Ecto neural progenitor cell (in vitro differentiated cells): Measurements from ENCODE around the gene RALBP1.
"Not testable (repeated sequence)": the region's sequence is repeated elsewhere in the genome, so short reads cannot be mapped to it uniquely, and the experiment has no call there.

Experiments
- DNase-seq: peaks from one replicate; pipeline ENCODE4 v3.0.0-alpha.2; 2018; ENCODE audit warnings: low spot score

Gene RALBP1

DNA sequence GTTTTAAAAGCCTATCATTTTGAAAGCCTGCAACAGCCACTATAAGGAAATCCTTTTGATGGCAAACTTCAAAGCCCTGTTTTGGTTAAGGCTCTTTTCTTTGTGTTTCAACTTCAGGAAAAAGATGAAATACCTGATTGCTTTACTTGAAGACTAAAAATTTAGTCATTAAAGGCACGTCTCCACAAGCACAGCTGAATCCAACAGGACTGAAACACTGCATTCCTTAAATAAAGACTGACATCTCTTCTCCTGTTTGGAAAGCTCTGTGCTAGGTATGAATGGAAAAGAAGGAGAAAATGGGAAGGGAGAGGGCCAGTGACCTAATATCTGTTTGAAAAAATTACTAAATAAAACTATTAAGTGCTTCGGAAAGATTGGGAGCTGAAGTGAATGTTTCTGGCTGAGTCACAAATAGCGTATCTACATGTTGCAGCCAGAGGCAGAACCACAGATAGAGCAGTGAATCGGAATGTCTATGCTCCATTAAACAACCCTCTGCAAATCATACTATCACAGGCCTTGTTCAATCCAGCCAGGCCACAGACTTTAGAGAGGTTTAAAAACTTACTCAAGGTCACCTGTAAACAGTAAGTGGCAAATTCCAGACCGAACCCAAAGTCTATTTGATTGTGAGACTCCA lies 21.1 kb upstream of the RALBP1 start:
- no peak for DNase-seq

DNA sequence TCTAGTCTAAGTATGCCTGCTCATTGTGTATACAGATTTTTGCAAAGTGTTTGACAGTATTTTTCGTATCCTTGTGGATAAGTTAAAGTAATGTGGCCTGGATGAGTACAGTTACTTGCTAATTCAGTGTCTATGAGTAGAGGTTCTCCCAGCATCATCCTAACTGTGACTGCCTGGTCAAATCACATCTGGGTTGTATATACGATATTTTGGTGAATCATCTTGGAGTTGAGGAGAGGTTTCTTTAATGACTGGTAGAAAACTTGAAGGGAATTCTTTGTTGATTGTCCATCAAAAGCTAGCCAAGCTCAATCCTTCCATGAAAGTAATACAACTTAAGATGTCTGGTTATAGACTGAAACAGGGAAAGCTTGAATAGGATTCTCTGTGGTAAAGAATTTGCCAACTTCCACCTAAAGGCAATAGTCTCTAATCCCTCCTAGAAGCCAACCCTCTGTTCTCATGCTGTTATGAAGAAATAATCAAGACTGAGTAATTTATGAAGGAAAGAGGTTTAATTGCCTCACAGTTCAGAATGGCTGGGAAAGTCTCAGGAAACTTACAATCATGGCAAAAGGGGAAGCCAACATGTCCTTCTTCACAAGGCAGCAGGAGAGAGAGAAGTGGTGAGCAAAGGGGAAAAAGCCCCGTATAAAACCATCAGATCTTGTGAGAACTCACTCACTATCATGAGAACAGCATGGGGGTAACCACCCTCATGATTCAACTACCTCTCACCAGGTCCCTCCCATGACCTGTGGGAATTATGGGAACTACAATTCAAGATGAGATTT lies 19.4 kb upstream of the RALBP1 start:
- DNase-seq, result no peak

DNA sequence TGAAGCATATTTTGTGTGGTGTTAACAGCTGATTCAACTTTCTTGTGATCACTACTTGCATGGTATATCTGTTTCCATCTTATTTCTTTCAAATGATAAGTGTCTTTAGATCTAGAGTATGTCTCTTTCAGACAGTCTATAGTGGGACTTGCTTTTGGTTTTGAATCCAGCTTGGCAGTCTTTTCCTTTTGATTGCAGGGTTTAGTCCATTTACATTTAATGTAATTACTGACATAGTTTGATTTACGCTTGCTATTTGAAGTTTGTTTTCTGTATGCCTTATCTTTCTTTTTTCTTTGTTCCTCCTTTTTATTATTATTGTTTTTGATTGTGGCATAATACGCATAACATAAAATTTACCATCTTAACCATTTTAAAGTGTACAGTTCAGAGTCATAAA lies 9.2 kb upstream of the RALBP1 start:
- DNase-seq, result no peak

DNA sequence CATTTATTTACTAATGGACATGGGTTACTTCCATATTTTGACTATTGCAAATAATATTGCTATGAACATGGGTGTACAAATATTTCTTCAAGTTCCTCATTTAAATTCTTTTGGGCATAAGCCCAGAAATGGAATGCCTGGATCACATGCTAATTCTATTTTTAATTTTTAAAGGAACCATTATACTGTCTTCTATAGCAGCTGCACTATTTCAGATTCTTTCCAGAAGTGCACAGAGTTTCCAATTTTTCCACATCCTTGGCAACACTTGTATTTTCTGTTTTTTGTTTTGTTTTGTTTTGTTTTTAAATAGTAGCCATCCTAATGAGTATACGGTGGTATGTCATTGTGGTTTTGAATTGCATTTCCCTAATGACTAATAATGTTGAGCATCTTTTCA lies 8.5 kb upstream of the RALBP1 start:
- no peak for DNase-seq

DNA sequence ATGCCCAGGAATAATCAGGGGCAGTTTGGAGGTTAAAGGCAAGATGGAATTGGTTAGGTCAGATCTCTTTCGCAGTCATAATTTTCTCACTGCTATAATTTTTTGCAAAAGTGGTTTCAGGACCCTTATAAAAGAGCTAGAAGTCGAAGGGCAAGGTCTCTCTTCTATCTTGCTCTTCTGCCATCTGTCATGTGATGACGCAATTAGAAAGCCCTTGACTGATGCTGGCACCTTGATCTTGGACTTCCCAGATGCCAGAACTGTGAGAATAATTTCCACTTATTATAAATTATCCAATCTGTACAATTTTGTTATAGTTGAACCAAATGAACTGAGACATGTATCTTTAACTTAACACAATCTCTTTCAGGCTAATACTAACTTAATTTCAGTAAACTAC lies 6.3 kb upstream of the RALBP1 start:
- DNase-seq, result no peak

DNA sequence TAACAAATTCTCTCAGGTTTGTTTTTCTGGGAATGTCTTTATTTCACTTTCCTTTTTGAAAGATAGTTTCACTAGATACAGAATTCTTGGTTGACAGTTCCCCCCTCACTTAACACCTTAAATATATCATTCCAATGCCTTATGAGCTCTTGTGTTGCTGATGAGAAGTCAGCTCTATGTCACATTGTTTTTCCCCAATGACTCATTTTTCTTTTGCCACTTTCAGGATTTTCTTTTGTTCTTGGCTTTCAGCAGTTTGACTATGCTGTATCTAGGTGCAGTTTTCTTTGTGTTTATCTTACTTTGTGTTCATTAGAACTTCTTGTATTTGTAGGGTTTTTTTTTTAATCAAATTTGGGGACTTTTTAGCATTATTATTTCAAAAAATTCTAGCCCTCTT lies 5.6 kb upstream of the RALBP1 start:
- DNase-seq, result no peak

DNA sequence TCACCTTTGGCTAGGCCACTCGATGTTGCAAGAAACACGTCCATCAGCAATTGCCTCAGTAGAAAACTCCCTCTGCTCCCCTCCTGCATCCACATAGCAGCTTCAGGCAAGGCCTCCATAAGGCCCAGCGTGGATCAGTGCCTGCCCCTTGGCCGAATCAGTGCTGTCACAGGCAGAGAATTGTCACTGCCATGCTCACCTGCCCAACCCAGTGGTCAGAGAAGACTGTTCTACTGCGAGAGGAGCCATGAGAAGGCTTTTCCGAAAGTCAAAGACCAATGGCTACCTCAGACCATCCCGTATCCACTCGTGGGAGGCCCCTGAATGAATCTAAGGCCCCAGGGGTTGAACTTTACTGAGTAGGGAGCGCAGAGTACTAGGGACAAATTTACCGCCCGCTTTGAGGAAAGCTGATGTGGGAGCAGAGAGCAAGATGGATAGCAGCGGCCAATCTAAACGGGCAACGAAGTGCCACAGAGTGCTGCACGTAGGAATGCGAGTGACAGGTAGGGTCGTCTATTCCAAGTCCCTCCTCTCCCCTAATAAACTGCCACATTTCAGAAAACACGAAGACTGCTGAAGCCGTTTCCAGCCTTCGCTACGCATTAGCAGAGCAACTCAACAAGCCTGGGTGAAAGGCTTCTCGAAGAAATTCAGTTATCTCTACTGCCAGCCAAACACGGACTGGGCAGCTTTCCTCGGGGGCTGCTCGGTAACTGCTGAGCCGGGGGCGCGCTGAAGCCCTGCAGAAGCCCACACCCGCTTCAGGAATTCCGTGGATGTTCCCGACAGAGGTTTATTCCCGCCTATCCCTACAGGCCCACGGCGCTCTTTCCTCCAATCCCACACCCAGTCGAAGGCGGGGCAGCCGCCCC lies 968 bp upstream of the RALBP1 start:
- DNase-seq, result peak; percentile 53

DNA sequence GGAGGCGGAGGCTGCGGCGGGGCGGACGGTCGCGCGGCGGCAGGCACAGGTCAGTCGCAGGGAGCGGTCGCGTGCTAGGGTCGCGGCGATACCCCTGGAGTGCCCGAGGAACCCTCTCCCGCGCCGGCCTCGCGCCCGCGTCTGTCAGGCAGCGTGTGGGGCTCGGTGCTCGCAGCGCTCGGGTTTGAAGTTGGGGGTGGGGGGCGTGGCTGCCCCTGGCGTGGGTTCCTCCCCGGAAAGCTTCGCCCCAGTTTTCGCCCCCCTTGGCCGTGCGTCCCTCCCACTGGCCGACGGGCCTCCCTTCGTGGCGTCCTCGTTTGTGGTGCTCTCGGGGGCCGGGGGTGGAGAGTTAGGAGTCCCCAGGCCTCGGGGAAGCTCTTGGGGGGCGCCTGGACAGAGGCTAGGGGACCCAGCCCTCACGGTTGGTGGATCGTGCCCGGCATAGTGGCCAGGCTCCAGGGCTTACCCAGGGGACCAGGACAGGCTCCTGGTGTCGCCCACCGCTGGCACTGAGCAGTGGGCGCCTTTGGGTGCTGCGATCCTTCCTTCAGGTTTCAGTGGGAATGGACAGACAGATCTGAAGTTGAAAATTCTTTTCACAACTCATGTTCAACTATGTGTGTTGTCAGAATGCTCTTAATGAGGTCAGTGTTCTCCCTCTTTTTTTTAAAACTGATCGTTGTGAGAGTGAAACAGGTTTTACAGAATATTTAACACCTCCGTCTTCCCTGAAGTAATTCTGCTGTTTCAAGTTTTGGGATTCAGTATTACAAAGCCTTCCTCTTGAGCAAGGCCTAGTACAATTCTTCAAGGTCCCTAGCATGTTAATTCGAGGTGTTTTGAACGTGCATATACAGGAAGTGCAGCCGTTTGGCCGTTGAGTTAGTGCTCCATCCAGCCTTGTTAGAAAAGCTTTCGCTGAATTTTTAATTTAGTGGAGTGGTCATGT lies 604 bp downstream of the RALBP1 start:
- no peak for DNase-seq

DNA sequence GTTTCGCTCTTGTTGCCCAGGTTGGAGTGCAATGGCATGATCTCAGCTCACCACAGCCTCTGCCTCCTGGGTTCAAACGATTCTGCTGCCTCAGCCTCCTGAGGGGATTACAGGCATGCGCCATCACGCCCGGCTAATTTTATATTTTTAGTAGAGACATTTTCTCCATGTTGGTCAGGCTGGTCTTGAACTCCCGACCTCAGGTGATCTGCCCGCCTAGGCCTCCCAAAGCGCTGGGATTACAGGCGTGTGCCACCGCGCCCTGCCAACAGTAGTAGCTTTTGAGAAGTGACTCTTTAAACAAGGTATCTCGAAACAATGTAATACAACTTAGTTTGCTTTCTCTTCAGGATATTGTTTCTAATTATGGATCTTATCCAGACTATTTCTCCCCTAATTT lies 1.6 kb downstream of the RALBP1 start:
- not testable (repeated sequence) for DNase-seq

DNA sequence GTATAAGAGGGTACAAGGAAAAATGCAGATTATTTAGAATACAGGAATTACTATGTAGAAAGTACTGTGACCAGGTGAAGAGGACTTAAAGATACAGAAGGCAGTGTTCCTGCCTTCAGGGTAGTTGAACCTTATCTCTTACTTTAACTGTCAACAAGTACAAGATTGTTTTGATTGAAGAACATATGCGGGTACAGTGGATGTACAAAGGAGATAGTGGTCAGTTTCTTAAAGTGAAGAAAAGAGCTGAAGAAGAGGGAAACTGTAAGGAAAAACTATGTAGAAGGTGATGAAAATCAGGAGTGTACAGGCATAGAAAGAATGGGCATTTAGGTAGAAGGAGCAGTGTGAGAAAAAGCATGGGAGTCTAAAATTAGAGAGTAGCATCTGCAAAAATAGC lies 2.2 kb downstream of the RALBP1 start:
- no peak for DNase-seq

DNA sequence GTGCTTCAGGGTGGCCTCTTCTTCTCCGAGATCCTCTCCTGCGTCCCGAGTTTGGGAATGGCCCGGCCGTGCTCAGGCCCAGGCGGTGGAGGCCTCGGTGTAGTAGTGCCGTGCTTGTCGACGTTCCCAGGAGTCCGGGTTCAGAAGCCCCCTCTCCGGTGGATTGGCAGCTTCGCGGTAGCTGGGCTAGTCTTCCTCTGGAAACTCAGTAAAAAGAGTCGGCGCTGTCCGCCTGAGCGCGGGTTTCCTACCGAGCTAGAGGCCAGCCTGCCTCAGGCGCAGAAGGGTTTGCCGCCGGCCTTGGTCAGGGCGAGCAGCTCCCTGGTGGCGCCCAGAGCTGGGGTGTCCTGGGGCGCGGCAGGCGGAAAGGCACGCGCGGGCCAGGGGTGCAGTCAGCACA lies 3.2 kb downstream of the RALBP1 start:
- DNase-seq, result no peak

DNA sequence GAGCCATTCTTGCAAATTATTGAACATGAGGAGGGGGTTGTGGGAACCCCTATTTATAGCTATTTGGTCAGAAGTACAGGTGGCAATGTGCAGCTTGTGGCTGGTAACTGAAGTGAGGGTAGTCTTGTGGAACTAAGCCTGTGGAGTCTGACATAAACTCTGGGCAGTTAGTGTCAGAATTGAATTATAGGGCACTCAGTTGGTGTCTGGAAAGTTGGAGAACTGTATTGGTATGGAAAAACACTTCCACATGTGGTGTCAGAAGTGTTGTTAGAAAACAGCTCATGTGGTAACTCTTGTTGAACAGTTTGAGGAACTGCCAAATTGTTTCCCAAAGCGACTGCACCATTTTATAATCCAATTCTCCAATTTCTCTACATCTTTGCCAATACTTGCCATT lies 7.5 kb downstream of the RALBP1 start:
- no peak for DNase-seq

DNA sequence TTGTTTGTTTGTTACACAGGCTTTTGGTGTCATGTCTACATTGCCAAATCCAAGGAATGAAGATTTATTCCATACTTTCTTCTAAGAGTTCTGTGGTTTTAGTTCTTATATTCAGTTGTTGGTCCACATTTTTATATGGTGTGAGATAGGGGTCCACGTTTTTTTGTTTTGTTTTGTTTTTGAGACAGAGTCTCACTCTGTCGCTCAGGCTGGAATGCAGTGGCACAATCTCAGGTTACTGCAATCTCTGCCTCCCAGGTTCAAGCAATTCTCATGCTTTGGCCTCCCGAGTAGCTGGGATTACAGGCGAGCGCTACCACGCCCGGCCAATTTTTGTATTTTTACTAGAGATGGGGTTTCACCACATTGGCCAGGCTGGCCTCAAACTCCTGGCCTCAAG lies 8.2 kb downstream of the RALBP1 start:
- DNase-seq, result no peak

DNA sequence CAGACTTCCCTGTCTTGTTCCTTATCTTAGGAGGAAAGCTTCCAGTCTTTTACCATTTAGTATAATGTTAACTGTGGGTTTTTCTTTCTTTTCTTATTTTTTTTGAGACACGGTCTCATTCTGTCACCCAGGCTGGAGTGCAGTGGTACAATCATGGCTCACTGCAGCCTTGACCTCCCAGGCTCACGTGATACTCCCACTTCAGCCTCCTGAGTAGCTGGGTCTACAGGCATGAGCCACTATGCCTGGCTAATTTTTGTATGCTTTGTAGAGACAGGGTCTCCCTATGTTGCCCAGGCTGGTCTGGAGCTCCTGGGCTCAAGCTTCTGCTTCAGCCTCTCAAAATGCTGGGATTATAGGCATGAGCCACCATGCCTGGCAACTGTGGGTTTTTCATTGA lies 9.5 kb downstream of the RALBP1 start:
- not testable (repeated sequence) for DNase-seq

DNA sequence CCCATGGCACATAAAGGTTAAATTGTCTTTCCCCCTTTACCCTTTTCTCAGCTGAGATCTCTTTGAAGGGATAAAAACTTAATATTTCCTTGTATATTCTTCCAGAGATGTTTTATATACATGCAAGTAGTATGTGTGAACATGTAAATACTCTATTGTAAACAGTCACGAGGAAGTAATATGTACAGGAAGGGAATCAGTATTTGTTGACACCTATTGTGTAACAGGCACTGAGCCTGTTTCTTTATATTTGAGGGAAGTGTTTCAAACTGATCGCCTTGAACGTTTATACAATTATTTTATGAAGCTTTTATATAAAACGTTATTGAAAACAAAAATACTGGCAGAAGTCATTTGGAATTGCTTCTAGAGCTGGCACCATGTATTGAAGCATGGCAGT lies 13.2 kb downstream of the RALBP1 start:
- no peak for DNase-seq

DNA sequence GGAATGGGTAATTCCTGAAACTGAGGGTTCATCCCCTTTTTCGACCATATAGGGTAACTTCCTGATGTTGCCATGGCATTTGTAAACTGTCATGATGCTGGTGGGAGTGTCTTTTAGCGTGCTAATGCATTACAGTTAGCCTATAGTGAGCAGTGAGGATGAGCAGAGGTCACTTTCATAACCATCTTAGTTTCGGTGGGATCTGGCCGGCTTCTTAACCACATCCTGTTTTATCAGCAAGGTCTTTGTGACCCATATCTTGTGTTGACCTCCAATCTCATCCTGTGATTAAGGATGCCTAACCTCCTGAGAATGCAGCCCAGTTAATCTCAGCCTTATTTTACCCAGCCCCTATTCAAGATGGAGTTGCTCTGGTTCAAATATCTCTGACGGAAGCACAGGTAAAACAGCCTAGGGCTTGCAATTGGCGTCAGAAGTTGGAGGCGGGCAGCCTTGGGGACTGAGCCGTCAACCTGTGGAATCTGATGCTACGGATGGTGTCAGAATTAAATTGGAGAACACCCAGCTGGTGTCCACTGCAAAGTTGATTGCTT lies 19.5 kb downstream of the RALBP1 start:
- DNase-seq, result no peak

DNA sequence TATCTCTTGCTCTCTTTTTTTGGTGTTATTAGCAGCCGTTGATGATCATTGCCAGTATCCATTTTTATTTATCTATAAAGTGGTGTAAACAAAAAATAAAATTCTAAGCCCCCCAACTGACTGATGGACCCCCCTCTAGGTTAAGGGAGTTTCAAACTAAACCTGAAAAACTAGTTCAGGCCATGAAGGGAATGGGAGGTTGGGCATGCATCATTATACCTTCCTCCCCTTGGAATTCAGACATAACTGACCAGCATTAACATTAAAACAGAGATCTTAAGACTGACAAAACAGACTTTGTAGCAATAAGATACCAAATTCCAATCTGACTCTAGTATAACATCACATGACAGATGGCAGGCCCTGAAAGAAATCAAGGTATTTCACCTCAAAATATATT lies 20.2 kb downstream of the RALBP1 start:
- no peak for DNase-seq

DNA sequence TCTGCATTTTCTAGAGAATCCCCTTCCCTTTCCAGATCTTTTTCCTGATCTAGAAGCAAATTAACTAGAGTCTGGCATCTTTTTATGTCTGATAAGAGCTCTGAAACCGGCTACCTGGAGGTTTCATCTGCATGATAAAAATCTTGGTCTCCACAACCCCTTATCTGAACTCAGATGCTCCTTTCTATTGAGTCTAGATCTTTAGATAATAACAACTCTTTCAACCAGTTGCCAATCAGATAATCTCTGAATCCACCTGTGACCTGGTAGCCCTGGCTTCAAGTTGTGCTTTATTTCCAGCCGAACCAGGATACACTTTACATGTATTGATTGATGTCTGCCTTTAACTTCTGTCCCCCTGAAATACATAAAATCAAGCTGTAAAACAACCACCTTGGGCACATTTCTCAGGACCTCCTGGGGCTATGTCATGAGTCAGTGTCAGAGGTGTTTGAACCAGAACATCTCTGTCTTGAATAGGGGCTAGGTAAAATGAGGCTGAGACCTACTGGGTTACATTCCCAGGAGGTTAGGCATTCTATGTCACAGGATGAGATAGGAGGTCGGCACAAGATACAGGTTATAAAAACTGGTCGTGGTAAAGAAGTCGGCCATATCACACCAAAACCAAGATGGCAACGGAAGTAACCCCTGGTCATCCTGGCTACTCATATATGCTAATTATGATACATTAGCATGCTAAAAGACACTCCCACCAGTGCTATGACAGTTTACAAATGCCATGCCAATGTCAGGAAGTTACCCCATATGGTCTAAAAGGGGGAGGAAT lies 20.8 kb downstream of the RALBP1 start:
- no peak for DNase-seq

DNA sequence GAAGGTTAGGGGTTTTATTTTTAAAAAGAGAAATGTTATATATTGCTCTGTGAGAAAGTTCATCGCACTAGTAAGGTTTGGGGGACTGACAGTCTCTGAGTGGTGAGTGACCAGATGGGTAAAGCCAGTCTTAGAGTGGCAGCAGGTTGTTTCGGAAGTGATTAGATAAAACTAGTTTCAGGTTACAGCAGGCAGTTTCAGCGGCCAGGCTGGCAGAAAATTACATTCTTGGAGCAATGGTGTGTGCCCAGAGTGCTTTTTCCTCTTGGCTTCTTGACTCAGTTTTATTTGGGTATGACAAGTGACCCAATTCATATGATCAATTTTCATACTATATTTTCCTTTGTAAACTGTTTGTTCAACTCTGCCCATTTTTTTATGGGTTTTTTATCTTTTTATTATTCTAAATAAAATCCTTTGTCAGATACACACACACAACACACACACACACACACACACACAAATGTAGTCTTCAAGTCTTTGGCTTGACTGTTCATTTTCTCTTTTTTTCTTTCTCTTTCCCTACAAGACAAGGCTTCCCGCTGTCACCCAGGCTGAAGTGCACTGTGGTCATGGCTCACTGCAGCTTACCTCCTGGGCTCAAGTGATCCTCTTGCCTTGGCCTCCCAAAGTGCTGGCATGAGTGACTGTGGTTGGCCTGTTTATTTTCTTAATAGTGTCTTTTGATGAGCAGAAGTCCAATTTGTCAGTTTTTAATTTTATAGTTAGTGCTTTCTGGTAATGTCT lies 30.9 kb downstream of the RALBP1 start:
- no peak for DNase-seq

DNA sequence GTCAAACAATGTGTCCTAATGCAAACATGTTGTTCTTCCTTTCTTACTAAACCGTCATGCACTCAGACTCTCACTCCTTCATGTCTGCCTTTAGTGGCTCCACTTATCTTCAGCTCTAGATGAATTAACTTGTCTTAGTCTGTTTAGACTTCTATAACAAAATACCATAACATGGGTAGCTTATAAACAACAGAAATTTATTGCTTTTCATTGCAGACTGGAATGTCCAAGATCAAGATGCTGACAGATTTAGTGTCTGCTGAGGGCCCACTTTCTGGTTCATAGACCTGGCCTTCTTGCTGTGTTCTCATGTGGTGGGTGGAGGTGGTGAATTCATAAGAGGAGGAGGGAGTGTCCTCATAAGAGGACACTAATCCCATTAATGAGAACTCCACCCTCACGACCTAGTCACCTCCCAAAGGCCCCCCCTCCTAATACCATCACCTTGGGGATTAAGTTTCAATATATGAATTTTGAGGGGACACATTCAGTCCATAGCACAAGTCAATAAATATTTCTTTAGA lies 32.3 kb downstream of the RALBP1 start:
- no peak for DNase-seq
